Activated naive CD4-positive, alpha-beta T cell treated with anti-CD3 and anti-CD28 coated beads, Interleukin-2, amount 10 ng/mL, durations not matched to agents 7 days and 5 days (primary cell): ENCODE results near the gene TERB1.
A peak's percentile ranks its signal among the peaks of the same experiment; 100 is the strongest.

Experiments
- CTCF ChIA-PET: fragments of 350-600 bp; sonication (Branson Sonifier 250); formaldehyde crosslinking; loops from one replicate; lab custom pipeline; 2021; ENCODE audit warnings: antibody characterized with exemption; lab: Charles Lee
- DNase-seq: peaks from one replicate; pipeline ENCODE4 v3.0.0-alpha.2; 2020
- H3K27ac Mint-ChIP-seq: one replicate; pipeline ENCODE4 v1.8.0; 2021; ENCODE audit warnings: mild to moderate bottlenecking, moderate library complexity, mixed read lengths
- H3K27me3 Mint-ChIP-seq: one replicate; pipeline ENCODE4 v1.8.0; 2021; ENCODE audit warnings: mild to moderate bottlenecking, mixed read lengths
- H3K36me3 Mint-ChIP-seq: one replicate; pipeline ENCODE4 v1.8.0; 2021; ENCODE audit warnings: mixed read lengths
- H3K4me1 Mint-ChIP-seq: one replicate; pipeline ENCODE4 v1.8.0; 2021; ENCODE audit warnings: mixed read lengths
- H3K4me3 Mint-ChIP-seq: one replicate; pipeline ENCODE4 v1.8.0; 2021; ENCODE audit warnings: mild to moderate bottlenecking, moderate library complexity, mixed read lengths
- H3K9me3 Mint-ChIP-seq: one replicate; pipeline ENCODE4 v1.8.0; 2021; ENCODE audit warnings: mixed read lengths

The TERB1 gene

GRCh38 chr16:66801320-66802105, at the start of gene TERB1:
Gene TERB1, minus strand, starts transcription at chr16:66801584. Its CDS starts 4,786 bp downstream, at chr16:66796798.
- Mint-ChIP-seq H3K4me1 (no peaks in the 10 kb centered on the region), H3K36me3 (peaks cover 20% of the 10 kb centered on the region), H3K4me3 (no peak within 1 kb of the TSS), H3K27me3 (no peaks in the 10 kb centered on the region), H3K9me3 (no peaks in the 10 kb centered on the region), H3K27ac (no peak within 1 kb of the TSS)
- no peak for DNase-seq
- CTCF ChIA-PET = no interaction called here

- Mint-ChIP-seq H3K4me1 (peaks cover 16% of the 10 kb centered on the region), H3K36me3 (no peaks in the 10 kb centered on the region), H3K4me3 (no peak overlapping the region), H3K27me3 (peaks cover 49% of the 10 kb centered on the region), H3K27ac (no peak overlapping the region), H3K9me3 (no peaks in the 10 kb centered on the region)
- CTCF ChIA-PET = interaction anchor here (1.4 to 8.7 kb wide), 3 partner anchors 18 to 23 kb away, joined by 4 to 44 read pairs (median 30); partner anchors contain the start of gene NAE1
- peak; percentile 11 for DNase-seq
Measured at GRCh38 chr16:66850115-66850815, 48.9 kb upstream of the TERB1 start.

- DNase-seq = no peak
- no peak overlapping the region for H3K4me3 Mint-ChIP-seq
- H3K27me3 Mint-ChIP-seq = peaks cover 56% of the 10 kb centered on the region
- H3K9me3 Mint-ChIP-seq = no peaks in the 10 kb centered on the region
- peaks cover 20% of the 10 kb centered on the region for H3K4me1 Mint-ChIP-seq
- no peaks in the 10 kb centered on the region for H3K36me3 Mint-ChIP-seq
- H3K27ac Mint-ChIP-seq = no peak overlapping the region
- CTCF ChIA-PET = interaction anchor here (1.4 to 8.7 kb wide), 3 partner anchors 18 to 23 kb away, joined by 4 to 44 read pairs (median 30); partner anchors contain the start of gene NAE1
Measured at GRCh38 chr16:66849549-66849948, 48.2 kb upstream of the TERB1 start.

DNA sequence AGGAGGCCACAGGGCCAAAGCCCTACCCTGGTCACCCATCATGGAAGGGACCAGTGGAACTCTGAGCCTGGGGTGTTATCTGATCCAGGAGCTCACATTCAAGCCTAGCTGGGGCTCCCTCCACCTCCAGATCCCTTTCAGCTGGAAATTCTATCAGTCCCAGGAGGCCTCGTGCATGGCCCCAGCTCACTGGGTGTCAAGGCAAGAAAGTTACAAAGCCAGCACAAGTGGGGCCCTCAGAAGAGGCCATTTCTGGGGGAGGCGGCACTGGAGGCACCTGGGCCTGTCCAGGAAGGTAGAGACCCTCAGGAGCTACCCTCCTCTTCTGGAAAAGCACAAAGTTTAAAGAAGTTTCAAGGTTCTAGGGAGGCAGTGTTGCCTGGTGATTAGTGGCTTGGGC, 47.6 kb upstream of the TERB1 start:
- Mint-ChIP-seq H3K9me3 (no peaks in the 10 kb centered on the region), H3K36me3 (no peaks in the 10 kb centered on the region), H3K4me3 (no peak overlapping the region), H3K4me1 (peaks cover 20% of the 10 kb centered on the region), H3K27me3 (peaks cover 61% of the 10 kb centered on the region), H3K27ac (no peak overlapping the region)
- CTCF ChIA-PET = interaction anchor here (1.4 to 8.7 kb wide), 3 partner anchors 19 to 24 kb away, joined by 4 to 44 read pairs (median 30); partner anchors contain the start of gene NAE1
- peak; percentile 14 for DNase-seq

DNA sequence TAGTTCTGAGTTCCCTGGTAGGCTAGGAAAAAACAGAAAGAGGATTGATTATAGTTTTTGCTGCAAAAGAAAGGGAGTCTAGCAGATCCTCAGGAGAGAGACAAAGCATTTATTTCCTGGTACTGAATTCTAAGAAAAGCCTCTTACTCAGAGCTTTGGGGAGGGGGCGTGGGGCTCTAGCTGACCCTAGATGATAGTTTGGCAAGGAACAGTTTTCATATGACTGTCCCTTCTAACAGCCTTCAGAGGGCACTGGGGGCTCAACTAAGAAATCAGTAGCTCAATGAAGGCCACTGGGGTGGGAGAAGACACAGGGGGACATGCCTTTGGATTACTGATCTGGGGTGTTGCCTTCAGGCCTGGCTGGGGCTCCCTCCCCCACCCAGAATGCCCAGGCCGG, 46.8 kb upstream of the TERB1 start:
- Mint-ChIP-seq H3K4me1 (peaks cover 23% of the 10 kb centered on the region), H3K4me3 (no peak overlapping the region), H3K36me3 (no peaks in the 10 kb centered on the region), H3K9me3 (no peaks in the 10 kb centered on the region), H3K27me3 (peaks cover 70% of the 10 kb centered on the region), H3K27ac (no peak overlapping the region)
- peak; percentile 10 for DNase-seq
- CTCF ChIA-PET = interaction anchor here (4.5 to 8.7 kb wide), 2 partner anchors 18 to 20 kb away, joined by 30 to 44 read pairs; partner anchors contain the start of gene NAE1

GRCh38 chr16:66847533-66848067, 46.2 kb upstream of the TERB1 start:
- Mint-ChIP-seq H3K27me3 (peaks cover 73% of the 10 kb centered on the region), H3K27ac (no peak overlapping the region)
- CTCF ChIA-PET = interaction anchor here (4.5 to 8.7 kb wide), 2 partner anchors 17 to 20 kb away, joined by 30 to 44 read pairs; partner anchors contain the start of gene NAE1

GRCh38 chr16:66846831-66847230, 45.4 kb upstream of the TERB1 start:
- CTCF ChIA-PET = interaction anchor here (1.4 to 8.7 kb wide), 3 partner anchors 16 to 95 kb away, joined by 3 to 44 read pairs (median 30); partner anchors contain the start of gene NAE1
- DNase-seq = peak; percentile 10
- Mint-ChIP-seq H3K27me3 (peaks cover 73% of the 10 kb centered on the region), H3K27ac (no peak overlapping the region), H3K9me3 (no peaks in the 10 kb centered on the region), H3K36me3 (no peaks in the 10 kb centered on the region), H3K4me3 (no peak overlapping the region), H3K4me1 (peaks cover 23% of the 10 kb centered on the region)

More at GRCh38 chr16:66847533-66848067, 46.2 kb upstream of the TERB1 start:
- Mint-ChIP-seq H3K4me1 (peaks cover 23% of the 10 kb centered on the region), H3K9me3 (no peaks in the 10 kb centered on the region), H3K36me3 (no peaks in the 10 kb centered on the region), H3K4me3 (no peak overlapping the region)
- DNase-seq = no peak

DNA sequence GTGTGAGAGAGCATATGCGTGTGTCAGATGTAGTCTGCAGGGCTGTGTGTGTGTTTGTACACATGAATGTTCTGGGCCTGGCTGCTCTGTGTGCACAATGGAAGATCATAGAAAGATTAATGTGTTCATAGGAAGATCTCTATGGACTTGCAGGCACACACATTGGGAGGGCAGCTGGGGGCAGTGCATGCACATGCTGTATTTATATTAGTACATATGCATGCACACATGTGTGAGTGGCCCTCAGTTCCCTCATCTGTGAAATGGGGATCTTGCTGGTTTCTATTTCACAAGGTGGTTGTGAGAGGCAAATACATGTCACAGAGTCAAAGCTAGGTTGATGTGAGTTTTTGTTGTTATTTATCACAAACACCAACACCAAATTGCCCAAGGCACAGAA, 44.9 kb upstream of the TERB1 start:
- H3K4me3 Mint-ChIP-seq = no peak overlapping the region
- CTCF ChIA-PET = interaction anchor here (1.4 to 8.7 kb wide), 3 partner anchors 16 to 94 kb away, joined by 3 to 44 read pairs (median 30); partner anchors contain the start of gene NAE1
- peaks cover 74% of the 10 kb centered on the region for H3K27me3 Mint-ChIP-seq
- H3K9me3 Mint-ChIP-seq = no peaks in the 10 kb centered on the region
- H3K27ac Mint-ChIP-seq = no peak overlapping the region
- no peaks in the 10 kb centered on the region for H3K36me3 Mint-ChIP-seq
- H3K4me1 Mint-ChIP-seq = peaks cover 23% of the 10 kb centered on the region
- no peak for DNase-seq

GRCh38 chr16:66845791-66846221, 44.4 kb upstream of the TERB1 start:
- Mint-ChIP-seq H3K27ac (no peak overlapping the region), H3K27me3 (peaks cover 73% of the 10 kb centered on the region), H3K4me3 (no peak overlapping the region), H3K9me3 (no peaks in the 10 kb centered on the region), H3K4me1 (peaks cover 23% of the 10 kb centered on the region), H3K36me3 (no peaks in the 10 kb centered on the region)
- DNase-seq = no peak
- CTCF ChIA-PET = interaction anchor here (1.4 to 8.7 kb wide), 3 partner anchors 15 to 94 kb away, joined by 3 to 44 read pairs (median 30); partner anchors contain the start of gene NAE1

DNA sequence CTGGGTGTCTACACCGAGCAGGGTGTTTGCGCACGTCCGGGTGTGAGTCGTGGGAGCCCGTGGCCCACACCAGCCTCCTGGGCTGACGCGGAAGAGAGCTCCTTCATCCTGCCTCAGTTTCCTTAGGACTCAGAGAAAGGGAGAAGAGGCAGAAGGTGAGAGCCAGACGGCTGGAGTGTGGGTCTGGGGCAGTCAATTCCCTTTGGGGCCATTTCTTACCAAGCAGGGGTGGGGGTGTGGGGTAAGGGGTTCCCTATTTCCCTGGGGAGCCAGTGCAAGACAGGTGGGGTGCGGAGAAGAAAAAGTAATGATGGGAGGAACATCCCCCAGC, 43.7 kb upstream of the TERB1 start:
- peaks cover 72% of the 10 kb centered on the region for H3K27me3 Mint-ChIP-seq
- CTCF ChIA-PET = interaction anchor here (8.7 kb wide), 1 partner anchor 23 kb away, joined by 44 read pairs; no protein-coding TSS in a partner anchor

GRCh38 chr16:66844342-66845079, 43.1 kb upstream of the TERB1 start, which contains the start of gene CA7:
Gene CA7, plus strand, starts transcription at chr16:66844414. Its CDS starts 74 bp downstream, at chr16:66844488.
- Mint-ChIP-seq H3K27ac (no peak within 1 kb of the TSS), H3K36me3 (no peaks in the 10 kb centered on the region), H3K4me1 (peaks cover 23% of the 10 kb centered on the region), H3K4me3 (peak within 1 kb of the TSS; percentile 45), H3K27me3 (peaks cover 74% of the 10 kb centered on the region), H3K9me3 (no peaks in the 10 kb centered on the region)
- DNase-seq = no peak
- CTCF ChIA-PET = interaction anchor here (3.6 to 8.7 kb wide), 2 partner anchors 14 to 23 kb away, joined by 28 to 44 read pairs; partner anchors contain the start of gene NAE1

More for the DNA sequence above, 43.7 kb upstream of the TERB1 start:
- Mint-ChIP-seq H3K9me3 (no peaks in the 10 kb centered on the region), H3K36me3 (no peaks in the 10 kb centered on the region), H3K4me1 (peaks cover 23% of the 10 kb centered on the region), H3K27ac (no peak overlapping the region), H3K4me3 (no peak overlapping the region)
- no peak for DNase-seq

DNA sequence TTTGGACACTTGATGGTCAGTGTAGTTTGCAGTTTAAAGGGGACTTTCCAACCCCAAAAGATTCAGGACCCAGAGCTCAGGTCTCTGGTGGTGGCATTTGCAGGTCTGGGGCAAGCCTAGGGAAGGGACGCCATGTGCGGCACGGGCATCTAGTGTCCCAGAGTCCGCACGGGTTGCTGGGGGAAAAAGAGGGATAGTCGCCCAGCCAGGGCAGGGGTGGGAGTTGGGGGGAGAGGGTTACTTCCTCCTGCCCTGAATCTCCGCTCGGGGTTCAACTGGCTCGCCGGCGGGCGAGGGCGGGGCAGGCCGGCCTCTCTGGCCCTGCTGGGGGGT, 42.6 kb upstream of the TERB1 start:
- Mint-ChIP-seq H3K36me3 (no peaks in the 10 kb centered on the region), H3K9me3 (no peaks in the 10 kb centered on the region), H3K27me3 (peaks cover 80% of the 10 kb centered on the region), H3K4me3 (peak overlapping the region; percentile 45), H3K4me1 (peaks cover 23% of the 10 kb centered on the region), H3K27ac (no peak overlapping the region)
- DNase-seq = no peak
- CTCF ChIA-PET = interaction anchor here (3.6 to 8.7 kb wide), 2 partner anchors 13 to 24 kb away, joined by 28 to 44 read pairs; partner anchors contain the start of gene NAE1

GRCh38 chr16:66843191-66843590, 41.8 kb upstream of the TERB1 start:
- no peaks in the 10 kb centered on the region for H3K36me3 Mint-ChIP-seq
- no peak overlapping the region for H3K27ac Mint-ChIP-seq
- CTCF ChIA-PET = interaction anchor here (0.7 to 8.7 kb wide), 4 partner anchors 13 to 25 kb away, joined by 3 to 44 read pairs (median 16); partner anchors contain the start of gene NAE1
- no peak overlapping the region for H3K4me3 Mint-ChIP-seq
- DNase-seq = no peak
- no peaks in the 10 kb centered on the region for H3K9me3 Mint-ChIP-seq
- H3K4me1 Mint-ChIP-seq = peaks cover 19% of the 10 kb centered on the region
- H3K27me3 Mint-ChIP-seq = peaks cover 84% of the 10 kb centered on the region
